ENCODE data around the gene TMEM255B. TPM values are rescaled to one million over a fixed set of nuclear protein-coding genes. Genes with fewer than 3 reads are reported as not detected.

Gene TMEM255B
- total RNA-seq, 1 experiment from 2014 or later = 2.8 TPM

GRCh38 chr13:113804017-113804702 is 45.1 kb downstream of the TMEM255B start:
- peaks cover 3 to 12% (median 8%) of the 10 kb centered on the region in 3 experiments for H3K36me3 Mint-ChIP-seq (ENCODE audit: insufficient read depth in 1 of 3, low read depth in 3 of 3)
- no peak overlapping the region for H2BK15ac ChIP-seq (ENCODE audit: low read depth, low read length)
- H3K4me1 Mint-ChIP-seq = peaks cover 3 to 6% of the 10 kb centered on the region in 2 experiments; a peak in 2 of 4 replicates
- no peak overlapping the region for H2BK120ac ChIP-seq (ENCODE audit: low read depth, low read length, poor library complexity, severe bottlenecking)
- H4K5ac ChIP-seq (ENCODE audit: insufficient read length, low read depth, low read length) = no peak overlapping the region
- no peak overlapping the region for H2BK12ac ChIP-seq (ENCODE audit: insufficient read length, low read depth, low read length)
- no peak overlapping the region for H3T11ph ChIP-seq (ENCODE audit: low read length)
- no peak overlapping the region for H3K23ac ChIP-seq (ENCODE audit: insufficient read length, low read depth, low read length)
- H3K23me2 ChIP-seq (ENCODE audit: insufficient read length, low read depth, low read length, poor library complexity, severe bottlenecking) = no peaks in the 10 kb centered on the region
- no peak overlapping the region for H3K9ac ChIP-seq (ENCODE audit: extremely low read depth, insufficient read length, low read length)
- no peak overlapping the region for H3K4ac ChIP-seq (ENCODE audit: low read depth, low read length)
- H3K14ac ChIP-seq (ENCODE audit: insufficient read depth, low read length) = no peak overlapping the region
- peaks cover 13 to 15% of the 10 kb centered on the region in 2 experiments for H3K9me3 Mint-ChIP-seq
- H2BK5ac ChIP-seq (ENCODE audit: insufficient read length, low read length) = no peak overlapping the region
- DNase-seq = no peak
- H3K18ac ChIP-seq (ENCODE audit: insufficient read length, low read depth, low read length) = no peak overlapping the region
- no peak overlapping the region for H2AFZ ChIP-seq (ENCODE audit: low read length)
- no peaks in the 10 kb centered on the region for H3K4me1 ChIP-seq (ENCODE audit: insufficient read depth, low read length)
- no peak overlapping the region for H4K91ac ChIP-seq (ENCODE audit: insufficient read length, low read depth, low read length)
- H3K79me1 ChIP-seq (ENCODE audit: insufficient read depth, low read depth, low read length, poor library complexity, severe bottlenecking) = no peaks in the 10 kb centered on the region
- no peaks in the 10 kb centered on the region for H3K27me3 ChIP-seq (ENCODE audit: insufficient read depth, low read length)
- no CpG with 5 or more reads among the region's 34 CpGs for WGBS (ENCODE audit: extremely low coverage, insufficient read length, low lambda C conversion rate)
- H2BK20ac ChIP-seq (ENCODE audit: low read depth, low read length, poor library complexity, severe bottlenecking) = no peak overlapping the region
- no peak overlapping the region for H3K27ac ChIP-seq (ENCODE audit: insufficient read length, low read depth, low read length)
- no peak overlapping the region for H3K4me3 Mint-ChIP-seq
- H3K9me3 ChIP-seq (ENCODE audit: control insufficient read depth, low read depth, low read length) = no peaks in the 10 kb centered on the region
- no peak overlapping the region for H4K8ac ChIP-seq (replicated peaks; ENCODE audit: insufficient read length, low read depth, low read length)
- no peak overlapping the region for H3K27ac Mint-ChIP-seq
- H2AK5ac ChIP-seq (ENCODE audit: insufficient read length, low read length) = no peak overlapping the region
- H3K4me2 ChIP-seq (ENCODE audit: insufficient read depth, insufficient read length, low read length) = no peak overlapping the region
- no peaks in the 10 kb centered on the region for H3K79me2 ChIP-seq (ENCODE audit: insufficient read depth, low read length)
- H4K20me1 ChIP-seq (ENCODE audit: control insufficient read depth, insufficient read depth, insufficient read length) = no peaks in the 10 kb centered on the region
- H3K27me3 Mint-ChIP-seq (ENCODE audit: low read depth) = peaks cover 3% of the 10 kb centered on the region
- TF ChIP-seq CTCF (conservative IDR thresholded peaks at IDR 0.05) = no peak
- no peak overlapping the region for H3K56ac ChIP-seq (ENCODE audit: insufficient read length, low read depth, low read length)

Measured in H9 (cell line).